GM23338 (cell line): ENCODE results near the gene TBC1D16.

Experiments used
- CREB1 ChIP-seq: fragments of 250-450 bp; sonication (Bioruptor Pico); IDR thresholded peaks from 2 replicates; pipeline ENCODE4 v1.5.0; 2020; ENCODE audit warnings: low read depth, mild to moderate bottlenecking, moderate library complexity
- EZH2 ChIP-seq: fragments of 200-600 bp; sonication (generic); IDR thresholded peaks from one replicate; pipeline ENCODE4 v1.8.0; 2017; ENCODE audit warnings: antibody characterized with exemption, mild to moderate bottlenecking, low read depth; ENCODE audit not compliant: unreplicated experiment
- EZH2phosphoT487 ChIP-seq: fragments of 200-600 bp; sonication (generic); IDR thresholded peaks from one replicate; pipeline ENCODE4 v1.8.1; 2018; ENCODE audit warnings: antibody characterized with exemption; ENCODE audit not compliant: unreplicated experiment
- NANOG ChIP-seq: IDR thresholded peaks from 2 replicates; pipeline ENCODE4 v1.6.1; 2016; ENCODE audit warnings: antibody characterized with exemption, borderline replicate concordance
- POLR2AphosphoS5 ChIP-seq: IDR thresholded peaks from 2 replicates; pipeline ENCODE4 v1.6.1; 2016; ENCODE audit warnings: antibody characterized with exemption, low read depth
- ZNF114 ChIP-seq: fragments of 250-450 bp; sonication (Bioruptor Pico); IDR thresholded peaks from 2 replicates; pipeline ENCODE4 v1.5.0; 2020; ENCODE audit warnings: mild to moderate bottlenecking, moderate library complexity
- ZNF331 ChIP-seq: fragments of 250-450 bp; sonication (Bioruptor Pico); IDR thresholded peaks from 2 replicates; pipeline ENCODE4 v1.5.0; 2020; ENCODE audit warnings: low read depth, mild to moderate bottlenecking, moderate library complexity
- TF ChIP-seq, protein P1 (sequence below), 2 experiments: fragments of 200-600 bp in 1 of 2; sonication (generic) in 1 of 2; conservative IDR thresholded peaks; 2 replicates each; pipeline versions ENCODE4 v1.5.1 to v1.6.1; 2016 to 2017; ENCODE audit warnings: antibody characterized with exemption in 2 of 2, low read depth in 2 of 2, mild to moderate bottlenecking in 2 of 2, moderate library complexity in 1 of 2
- TF ChIP-seq, protein P2 (sequence below): IDR thresholded peaks from one replicate; pipeline ENCODE4 v1.6.1; 2018; ENCODE audit warnings: antibody characterized with exemption; ENCODE audit not compliant: unreplicated experiment
- TF ChIP-seq, protein P3 (sequence below): fragments of 250-450 bp; sonication (Bioruptor Pico); IDR thresholded peaks from 2 replicates; pipeline ENCODE4 v1.5.0; 2020; ENCODE audit warnings: mild to moderate bottlenecking, moderate library complexity
- TF ChIP-seq, protein P4 (sequence below): IDR thresholded peaks from 2 replicates; pipeline ENCODE4 v1.6.1; 2016; ENCODE audit warnings: antibody characterized with exemption

DNA sequence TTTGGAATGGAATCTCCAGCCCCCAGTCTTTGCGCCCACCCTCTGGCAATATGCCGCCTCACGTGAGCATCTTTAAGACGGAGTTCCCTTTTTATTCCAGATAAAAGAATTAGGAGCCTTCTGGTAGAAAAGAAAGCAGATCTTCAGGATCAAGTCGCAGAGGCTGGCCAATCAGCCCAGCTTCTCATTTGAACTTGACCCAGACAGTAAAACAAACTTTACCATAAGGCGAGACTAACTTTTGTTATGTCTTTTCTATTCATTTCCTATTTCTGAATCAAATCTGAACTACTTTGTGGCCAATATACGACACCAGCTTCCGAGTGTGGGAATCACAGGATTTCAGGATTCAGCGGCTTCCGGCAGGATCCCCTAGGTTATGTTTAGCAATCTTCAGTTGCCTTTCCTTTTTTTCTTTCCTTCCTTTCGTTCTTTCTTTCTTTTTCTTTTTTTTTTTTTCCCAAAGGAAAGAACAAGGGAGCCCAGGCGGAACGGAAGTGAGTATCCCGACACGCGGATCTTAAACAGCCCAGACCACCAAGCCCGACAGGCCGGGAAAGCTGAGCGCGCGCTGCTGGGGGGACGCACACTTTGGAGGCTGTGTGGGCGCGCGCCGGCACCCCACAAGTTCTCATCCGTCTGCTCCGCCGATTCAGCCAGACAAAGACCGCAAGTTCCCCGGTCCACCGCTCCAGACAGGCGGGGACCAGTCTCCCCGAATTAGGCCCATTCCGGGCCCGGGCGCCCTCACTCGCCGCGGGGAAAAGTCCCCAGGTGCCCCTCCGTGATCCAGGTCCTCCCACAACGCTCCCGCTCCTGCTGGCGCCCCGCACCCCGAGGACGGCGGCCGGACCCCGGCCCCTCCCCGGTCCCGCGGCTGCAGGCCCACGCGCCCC is 633 bp downstream of the TBC1D16 start:
- TF ChIP-seq, protein P1, sequence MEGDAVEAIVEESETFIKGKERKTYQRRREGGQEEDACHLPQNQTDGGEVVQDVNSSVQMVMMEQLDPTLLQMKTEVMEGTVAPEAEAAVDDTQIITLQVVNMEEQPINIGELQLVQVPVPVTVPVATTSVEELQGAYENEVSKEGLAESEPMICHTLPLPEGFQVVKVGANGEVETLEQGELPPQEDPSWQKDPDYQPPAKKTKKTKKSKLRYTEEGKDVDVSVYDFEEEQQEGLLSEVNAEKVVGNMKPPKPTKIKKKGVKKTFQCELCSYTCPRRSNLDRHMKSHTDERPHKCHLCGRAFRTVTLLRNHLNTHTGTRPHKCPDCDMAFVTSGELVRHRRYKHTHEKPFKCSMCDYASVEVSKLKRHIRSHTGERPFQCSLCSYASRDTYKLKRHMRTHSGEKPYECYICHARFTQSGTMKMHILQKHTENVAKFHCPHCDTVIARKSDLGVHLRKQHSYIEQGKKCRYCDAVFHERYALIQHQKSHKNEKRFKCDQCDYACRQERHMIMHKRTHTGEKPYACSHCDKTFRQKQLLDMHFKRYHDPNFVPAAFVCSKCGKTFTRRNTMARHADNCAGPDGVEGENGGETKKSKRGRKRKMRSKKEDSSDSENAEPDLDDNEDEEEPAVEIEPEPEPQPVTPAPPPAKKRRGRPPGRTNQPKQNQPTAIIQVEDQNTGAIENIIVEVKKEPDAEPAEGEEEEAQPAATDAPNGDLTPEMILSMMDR (conservative IDR thresholded peaks at IDR 0.05; ENCODE audit: low read depth in 2 of 2): no peak
- TF ChIP-seq EZH2 (no peak), EZH2phosphoT487 (no peak), ZNF331 (CRISPR knock-in tag) (no peak), CREB1 (CRISPR knock-in tag) (no peak), POLR2AphosphoS5 (no peak), ZNF114 (CRISPR knock-in tag) (no peak), NANOG (no peak)
- TF ChIP-seq, protein P2, sequence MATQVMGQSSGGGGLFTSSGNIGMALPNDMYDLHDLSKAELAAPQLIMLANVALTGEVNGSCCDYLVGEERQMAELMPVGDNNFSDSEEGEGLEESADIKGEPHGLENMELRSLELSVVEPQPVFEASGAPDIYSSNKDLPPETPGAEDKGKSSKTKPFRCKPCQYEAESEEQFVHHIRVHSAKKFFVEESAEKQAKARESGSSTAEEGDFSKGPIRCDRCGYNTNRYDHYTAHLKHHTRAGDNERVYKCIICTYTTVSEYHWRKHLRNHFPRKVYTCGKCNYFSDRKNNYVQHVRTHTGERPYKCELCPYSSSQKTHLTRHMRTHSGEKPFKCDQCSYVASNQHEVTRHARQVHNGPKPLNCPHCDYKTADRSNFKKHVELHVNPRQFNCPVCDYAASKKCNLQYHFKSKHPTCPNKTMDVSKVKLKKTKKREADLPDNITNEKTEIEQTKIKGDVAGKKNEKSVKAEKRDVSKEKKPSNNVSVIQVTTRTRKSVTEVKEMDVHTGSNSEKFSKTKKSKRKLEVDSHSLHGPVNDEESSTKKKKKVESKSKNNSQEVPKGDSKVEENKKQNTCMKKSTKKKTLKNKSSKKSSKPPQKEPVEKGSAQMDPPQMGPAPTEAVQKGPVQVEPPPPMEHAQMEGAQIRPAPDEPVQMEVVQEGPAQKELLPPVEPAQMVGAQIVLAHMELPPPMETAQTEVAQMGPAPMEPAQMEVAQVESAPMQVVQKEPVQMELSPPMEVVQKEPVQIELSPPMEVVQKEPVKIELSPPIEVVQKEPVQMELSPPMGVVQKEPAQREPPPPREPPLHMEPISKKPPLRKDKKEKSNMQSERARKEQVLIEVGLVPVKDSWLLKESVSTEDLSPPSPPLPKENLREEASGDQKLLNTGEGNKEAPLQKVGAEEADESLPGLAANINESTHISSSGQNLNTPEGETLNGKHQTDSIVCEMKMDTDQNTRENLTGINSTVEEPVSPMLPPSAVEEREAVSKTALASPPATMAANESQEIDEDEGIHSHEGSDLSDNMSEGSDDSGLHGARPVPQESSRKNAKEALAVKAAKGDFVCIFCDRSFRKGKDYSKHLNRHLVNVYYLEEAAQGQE: no peak
- TF ChIP-seq, protein P3, sequence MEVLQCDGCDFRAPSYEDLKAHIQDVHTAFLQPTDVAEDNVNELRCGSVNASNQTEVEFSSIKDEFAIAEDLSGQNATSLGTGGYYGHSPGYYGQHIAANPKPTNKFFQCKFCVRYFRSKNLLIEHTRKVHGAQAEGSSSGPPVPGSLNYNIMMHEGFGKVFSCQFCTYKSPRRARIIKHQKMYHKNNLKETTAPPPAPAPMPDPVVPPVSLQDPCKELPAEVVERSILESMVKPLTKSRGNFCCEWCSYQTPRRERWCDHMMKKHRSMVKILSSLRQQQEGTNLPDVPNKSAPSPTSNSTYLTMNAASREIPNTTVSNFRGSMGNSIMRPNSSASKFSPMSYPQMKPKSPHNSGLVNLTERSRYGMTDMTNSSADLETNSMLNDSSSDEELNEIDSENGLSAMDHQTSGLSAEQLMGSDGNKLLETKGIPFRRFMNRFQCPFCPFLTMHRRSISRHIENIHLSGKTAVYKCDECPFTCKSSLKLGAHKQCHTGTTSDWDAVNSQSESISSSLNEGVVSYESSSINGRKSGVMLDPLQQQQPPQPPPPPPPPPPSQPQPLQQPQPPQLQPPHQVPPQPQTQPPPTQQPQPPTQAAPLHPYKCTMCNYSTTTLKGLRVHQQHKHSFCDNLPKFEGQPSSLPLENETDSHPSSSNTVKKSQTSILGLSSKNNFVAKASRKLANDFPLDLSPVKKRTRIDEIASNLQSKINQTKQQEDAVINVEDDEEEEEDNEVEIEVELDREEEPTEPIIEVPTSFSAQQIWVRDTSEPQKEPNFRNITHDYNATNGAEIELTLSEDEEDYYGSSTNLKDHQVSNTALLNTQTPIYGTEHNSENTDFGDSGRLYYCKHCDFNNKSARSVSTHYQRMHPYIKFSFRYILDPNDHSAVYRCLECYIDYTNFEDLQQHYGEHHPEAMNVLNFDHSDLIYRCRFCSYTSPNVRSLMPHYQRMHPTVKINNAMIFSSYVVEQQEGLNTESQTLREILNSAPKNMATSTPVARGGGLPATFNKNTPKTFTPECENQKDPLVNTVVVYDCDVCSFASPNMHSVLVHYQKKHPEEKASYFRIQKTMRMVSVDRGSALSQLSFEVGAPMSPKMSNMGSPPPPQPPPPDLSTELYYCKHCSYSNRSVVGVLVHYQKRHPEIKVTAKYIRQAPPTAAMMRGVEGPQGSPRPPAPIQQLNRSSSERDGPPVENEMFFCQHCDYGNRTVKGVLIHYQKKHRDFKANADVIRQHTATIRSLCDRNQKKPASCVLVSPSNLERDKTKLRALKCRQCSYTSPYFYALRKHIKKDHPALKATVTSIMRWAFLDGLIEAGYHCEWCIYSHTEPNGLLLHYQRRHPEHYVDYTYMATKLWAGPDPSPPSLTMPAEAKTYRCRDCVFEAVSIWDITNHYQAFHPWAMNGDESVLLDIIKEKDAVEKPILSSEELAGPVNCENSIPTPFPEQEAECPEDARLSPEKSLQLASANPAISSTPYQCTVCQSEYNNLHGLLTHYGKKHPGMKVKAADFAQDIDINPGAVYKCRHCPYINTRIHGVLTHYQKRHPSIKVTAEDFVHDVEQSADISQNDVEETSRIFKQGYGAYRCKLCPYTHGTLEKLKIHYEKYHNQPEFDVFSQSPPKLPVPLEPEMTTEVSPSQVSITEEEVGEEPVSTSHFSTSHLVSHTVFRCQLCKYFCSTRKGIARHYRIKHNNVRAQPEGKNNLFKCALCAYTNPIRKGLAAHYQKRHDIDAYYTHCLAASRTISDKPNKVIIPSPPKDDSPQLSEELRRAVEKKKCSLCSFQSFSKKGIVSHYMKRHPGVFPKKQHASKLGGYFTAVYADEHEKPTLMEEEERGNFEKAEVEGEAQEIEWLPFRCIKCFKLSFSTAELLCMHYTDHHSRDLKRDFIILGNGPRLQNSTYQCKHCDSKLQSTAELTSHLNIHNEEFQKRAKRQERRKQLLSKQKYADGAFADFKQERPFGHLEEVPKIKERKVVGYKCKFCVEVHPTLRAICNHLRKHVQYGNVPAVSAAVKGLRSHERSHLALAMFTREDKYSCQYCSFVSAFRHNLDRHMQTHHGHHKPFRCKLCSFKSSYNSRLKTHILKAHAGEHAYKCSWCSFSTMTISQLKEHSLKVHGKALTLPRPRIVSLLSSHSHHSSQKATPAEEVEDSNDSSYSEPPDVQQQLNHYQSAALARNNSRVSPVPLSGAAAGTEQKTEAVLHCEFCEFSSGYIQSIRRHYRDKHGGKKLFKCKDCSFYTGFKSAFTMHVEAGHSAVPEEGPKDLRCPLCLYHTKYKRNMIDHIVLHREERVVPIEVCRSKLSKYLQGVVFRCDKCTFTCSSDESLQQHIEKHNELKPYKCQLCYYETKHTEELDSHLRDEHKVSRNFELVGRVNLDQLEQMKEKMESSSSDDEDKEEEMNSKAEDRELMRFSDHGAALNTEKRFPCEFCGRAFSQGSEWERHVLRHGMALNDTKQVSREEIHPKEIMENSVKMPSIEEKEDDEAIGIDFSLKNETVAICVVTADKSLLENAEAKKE (CRISPR knock-in tag): no peak
- TF ChIP-seq, protein P4, sequence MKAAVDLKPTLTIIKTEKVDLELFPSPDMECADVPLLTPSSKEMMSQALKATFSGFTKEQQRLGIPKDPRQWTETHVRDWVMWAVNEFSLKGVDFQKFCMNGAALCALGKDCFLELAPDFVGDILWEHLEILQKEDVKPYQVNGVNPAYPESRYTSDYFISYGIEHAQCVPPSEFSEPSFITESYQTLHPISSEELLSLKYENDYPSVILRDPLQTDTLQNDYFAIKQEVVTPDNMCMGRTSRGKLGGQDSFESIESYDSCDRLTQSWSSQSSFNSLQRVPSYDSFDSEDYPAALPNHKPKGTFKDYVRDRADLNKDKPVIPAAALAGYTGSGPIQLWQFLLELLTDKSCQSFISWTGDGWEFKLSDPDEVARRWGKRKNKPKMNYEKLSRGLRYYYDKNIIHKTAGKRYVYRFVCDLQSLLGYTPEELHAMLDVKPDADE: 0 out of 2 replicates have a peak, but pooled peaks have one; percentile 16
